ENCODE measurements around the gene MSRB1. TPM values are rescaled to one million over a fixed set of nuclear protein-coding genes. Genes with fewer than 3 reads are reported as not detected.

MSRB1 gene
- total and polyA plus RNA-seq, 9 of the 15 experiments (the other 6 are each of a cell fraction or from before 2014, with no cell fraction given) = 5.4 to 33.7 (median 25.7) TPM

GRCh38 chr16:1991948-1992703 is 49.1 kb upstream of the MSRB1 start (continued):
- no peak for TF ChIP-seq ZHX1 (conservative IDR thresholded peaks at IDR 0.05; ENCODE audit: low read length)
- no peak for TF ChIP-seq FOXP1 (CRISPR knock-in tag; IDR thresholded peaks at IDR 0.05)
- peak in 1 of 2 experiments; percentile 67; a peak in 2 of 4 replicates for TF ChIP-seq ZNF639 (CRISPR knock-in tag; conservative IDR thresholded peaks at IDR 0.05 in 1 of 2, IDR thresholded peaks at IDR 0.05 in 1 of 2)
- no peak for TF ChIP-seq POLR2AphosphoS2 (IDR thresholded peaks at IDR 0.05; ENCODE audit: low read length)
- no peak for TF ChIP-seq HDGF (IDR thresholded peaks at IDR 0.05)
- peak; percentile 97 for TF ChIP-seq MBD1 (CRISPR knock-in tag; IDR thresholded peaks at IDR 0.05)
- TF ChIP-seq ATF3 (IDR thresholded peaks at IDR 0.05) = no peak
- no peak for TF ChIP-seq ATF3 (CRISPR knock-in tag; conservative IDR thresholded peaks at IDR 0.05)
- no peak for TF ChIP-seq CREBBP (IDR thresholded peaks at IDR 0.05; ENCODE audit: low read depth, low read length)
- no peak for TF ChIP-seq PURB (CRISPR knock-in tag; IDR thresholded peaks at IDR 0.05; ENCODE audit: low read depth)
- TF ChIP-seq GTF2F1 (IDR thresholded peaks at IDR 0.05; ENCODE audit: low read depth, low read length) = no peak
- TF ChIP-seq E2F6 (IDR thresholded peaks at IDR 0.05; ENCODE audit: borderline replicate concordance in 1 of 2, extremely low read depth in 1 of 2, insufficient read depth in 1 of 2, insufficient read length in 1 of 2, low read depth in 1 of 2, low read length in 1 of 2, poor library complexity in 1 of 2, severe bottlenecking in 1 of 2) = peak; percentile 96 to 98
- TF ChIP-seq MAFG (tag; conservative IDR thresholded peaks at IDR 0.05) = no peak
- no peak for TF ChIP-seq ZMIZ1 (IDR thresholded peaks at IDR 0.05; ENCODE audit: low read depth in 2 of 2, low read length in 2 of 2)
